Keratinocyte (primary cell): ENCODE measurements around the gene RAB11FIP5. TPM values are rescaled to one million over a fixed set of nuclear protein-coding genes. Genes with fewer than 3 reads are reported as not detected.

ENCODE experiments used
- DNase-seq: peaks from one replicate; pipeline ENCODE4 v3.0.0-alpha.2; 2011; ENCODE audit warnings: low read depth, missing footprints, low spot score
- FAIRE-seq: peaks from 2 replicates; lab custom pipeline; 2011; peaks lifted over from hg19 to GRCh38; lab: Jason Lieb, UNC
- H2AFZ ChIP-seq: 2 replicates; pipeline ENCODE4 v1.6.0; 2012; ENCODE audit warnings: low read length, control low read depth, inconsistent platforms; ENCODE audit not compliant: control insufficient read depth
- H3K27ac ChIP-seq: 2 replicates; pipeline ENCODE4 v1.5.1; 2011; ENCODE audit warnings: low read length; ENCODE audit not compliant: control insufficient read depth, insufficient read depth
- H3K27me3 ChIP-seq: 3 replicates; pipeline ENCODE4 v1.6.0; 2011; ENCODE audit warnings: low read length; ENCODE audit not compliant: control insufficient read depth, insufficient read depth; ENCODE audit errors: extremely low read depth
- H3K36me3 ChIP-seq, 2 experiments: 2 replicates in 1 of 2; 3 replicates in 1 of 2; pipeline ENCODE4 v1.5.1; 2011; ENCODE audit warnings: low read length in 2 of 2, mild to moderate bottlenecking in 1 of 2; ENCODE audit not compliant: control insufficient read depth in 2 of 2, insufficient read depth in 2 of 2; ENCODE audit errors: extremely low read depth in 1 of 2
- H3K4me1 ChIP-seq: 3 replicates; pipeline ENCODE4 v1.5.1; 2011; ENCODE audit warnings: low read length; ENCODE audit not compliant: control insufficient read depth, insufficient read depth; ENCODE audit errors: extremely low read depth
- H3K4me2 ChIP-seq: 3 replicates; pipeline ENCODE4 v1.6.0; 2011; ENCODE audit warnings: low read depth, low read length; ENCODE audit not compliant: control insufficient read depth, insufficient read depth; ENCODE audit errors: extremely low read depth
- H3K4me3 ChIP-seq, 3 experiments: fragments of 200-600 bp in 1 of 3; sonication (generic) in 1 of 3; 2 replicates in 2 of 3; 3 replicates in 1 of 3; pipeline ENCODE4 v1.5.1; 2011 to 2016; ENCODE audit warnings: low read length in 3 of 3, mild to moderate bottlenecking in 3 of 3, control low read depth in 2 of 3, inconsistent platforms in 1 of 3, low read depth in 1 of 3, mixed read lengths in 1 of 3, mixed run types in 1 of 3, moderate library complexity in 1 of 3; ENCODE audit not compliant: control insufficient read depth in 2 of 3, insufficient read depth in 2 of 3; ENCODE audit errors: extremely low read depth in 1 of 3
- H3K79me2 ChIP-seq: 2 replicates; pipeline ENCODE4 v1.6.0; 2012; ENCODE audit warnings: low read length; ENCODE audit not compliant: control insufficient read depth, insufficient read depth
- H3K9ac ChIP-seq: 3 replicates; pipeline ENCODE4 v1.6.0; 2011; ENCODE audit warnings: low read length; ENCODE audit not compliant: control insufficient read depth, insufficient read depth; ENCODE audit errors: extremely low read depth
- H3K9me1 ChIP-seq: 3 replicates; pipeline ENCODE4 v1.6.0; 2011; ENCODE audit warnings: low read length; ENCODE audit not compliant: control insufficient read depth, insufficient read depth; ENCODE audit errors: extremely low read depth
- H3K9me3 ChIP-seq: 2 replicates; pipeline ENCODE4 v1.5.1; 2012; ENCODE audit warnings: low read depth, low read length; ENCODE audit not compliant: control insufficient read depth
- H4K20me1 ChIP-seq: 3 replicates; pipeline ENCODE4 v1.6.0; 2011; ENCODE audit warnings: low read length; ENCODE audit not compliant: control insufficient read depth, insufficient read depth; ENCODE audit errors: extremely low read depth
- EZH2 ChIP-seq: IDR thresholded peaks from one replicate; pipeline ENCODE4 v1.6.1; 2012; ENCODE audit warnings: inconsistent platforms, mild to moderate bottlenecking, low read length, moderate library complexity
- dilution Hi-C: fragments of 300-500 bp; cut with MboI; formaldehyde crosslinking; loops from one replicate; pipeline ENCODE4 v1.7.0; 2020; ENCODE audit warnings: low sequenced_read_pairs; ENCODE audit not compliant: extremely low pct_ligation_motif_present
- polyA plus RNA-seq, 5 experiments: library from polyadenylated mRNA; depleted of rRNA in 3 of 5; stranded (reverse) in 3 of 5; stranded (forward) in 1 of 5; unstranded in 1 of 5; fragments of >200 nt; gene quantifications; 1 replicate in 1 of 5; 2 replicates in 3 of 5; 3 replicates in 1 of 5; pipeline versions ENCODE4 v1.2.1 to v1.2.3, GENCODE V29; 2011 to 2012; ENCODE audit warnings: missing spikeins in 2 of 5, low read depth in 1 of 5, low replicate concordance in 1 of 5
- TF ChIP-seq, protein P1 (sequence below), 3 experiments: IDR thresholded peaks in 1 of 3; conservative IDR thresholded peaks in 1 of 3; optimal IDR thresholded peaks in 1 of 3; 2 replicates in 2 of 3; 3 replicates in 1 of 3; pipeline versions ENCODE3 to v1.5.1; 2011; ENCODE audit warnings: low read length in 3 of 3, mild to moderate bottlenecking in 3 of 3, moderate library complexity in 2 of 3, control low read depth in 1 of 3, inconsistent platforms in 1 of 3; ENCODE audit not compliant: insufficient read depth in 2 of 3; ENCODE audit errors: extremely low read depth in 1 of 3

RAB11FIP5 gene
- polyA plus RNA-seq, 1 donor (not counting 4 experiments of a cell fraction or from before 2014, with no cell fraction given) = 40.1 TPM

- Histone ChIP-seq H2AFZ (no peak overlapping the region), H3K4me3 (no peak overlapping the region), H3K4me1 (peaks cover 27% of the 10 kb centered on the region), H4K20me1 (peaks cover 4% of the 10 kb centered on the region), H3K9me1 (peaks cover 20% of the 10 kb centered on the region), H3K27ac (no peak overlapping the region), H3K9ac (no peak overlapping the region), H3K27me3 (no peaks in the 10 kb centered on the region), H3K36me3 (peaks cover 17 to 21% of the 10 kb centered on the region in 2 experiments), H3K79me2 (peaks cover 90% of the 10 kb centered on the region), H3K9me3 (no peaks in the 10 kb centered on the region), H3K4me2 (no peak overlapping the region)
- TF ChIP-seq, protein P1, sequence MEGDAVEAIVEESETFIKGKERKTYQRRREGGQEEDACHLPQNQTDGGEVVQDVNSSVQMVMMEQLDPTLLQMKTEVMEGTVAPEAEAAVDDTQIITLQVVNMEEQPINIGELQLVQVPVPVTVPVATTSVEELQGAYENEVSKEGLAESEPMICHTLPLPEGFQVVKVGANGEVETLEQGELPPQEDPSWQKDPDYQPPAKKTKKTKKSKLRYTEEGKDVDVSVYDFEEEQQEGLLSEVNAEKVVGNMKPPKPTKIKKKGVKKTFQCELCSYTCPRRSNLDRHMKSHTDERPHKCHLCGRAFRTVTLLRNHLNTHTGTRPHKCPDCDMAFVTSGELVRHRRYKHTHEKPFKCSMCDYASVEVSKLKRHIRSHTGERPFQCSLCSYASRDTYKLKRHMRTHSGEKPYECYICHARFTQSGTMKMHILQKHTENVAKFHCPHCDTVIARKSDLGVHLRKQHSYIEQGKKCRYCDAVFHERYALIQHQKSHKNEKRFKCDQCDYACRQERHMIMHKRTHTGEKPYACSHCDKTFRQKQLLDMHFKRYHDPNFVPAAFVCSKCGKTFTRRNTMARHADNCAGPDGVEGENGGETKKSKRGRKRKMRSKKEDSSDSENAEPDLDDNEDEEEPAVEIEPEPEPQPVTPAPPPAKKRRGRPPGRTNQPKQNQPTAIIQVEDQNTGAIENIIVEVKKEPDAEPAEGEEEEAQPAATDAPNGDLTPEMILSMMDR (optimal IDR thresholded peaks at IDR 0.05 in 1 of 3, IDR thresholded peaks at IDR 0.05 in 1 of 3, conservative IDR thresholded peaks at IDR 0.05 in 1 of 3; ENCODE audit: extremely low read depth in 1 of 3, insufficient read depth in 2 of 3, low read length in 3 of 3) = no peak
- TF ChIP-seq EZH2 = no peak
- DNase-seq = no peak
- no peak for FAIRE-seq
- dilution Hi-C loops = no loop called here
These were observed 21.6 kb downstream of the RAB11FIP5 start for GRCh38 chr2:73091164-73091563.

- peak overlapping the region; percentile 73 for H3K4me2 ChIP-seq
- dilution Hi-C loops = no loop called here
- peak; percentile 90 for FAIRE-seq
These were observed 23.3 kb downstream of the RAB11FIP5 start for GRCh38 chr2:73089270-73090030.

More at GRCh38 chr2:73089270-73090030, 23.3 kb downstream of the RAB11FIP5 start:
- Histone ChIP-seq H3K4me3 (peak overlapping the region in 1 of 3 experiments; percentile 47), H3K9ac (peak overlapping the region; percentile 75), H2AFZ (peak overlapping the region; percentile 58), H4K20me1 (peaks cover 18% of the 10 kb centered on the region), H3K36me3 (peaks cover 23 to 25% of the 10 kb centered on the region in 2 experiments), H3K79me2 (peaks cover 89% of the 10 kb centered on the region), H3K27ac (peak overlapping the region; percentile 93), H3K9me1 (peaks cover 14% of the 10 kb centered on the region), H3K4me1 (peaks cover 32% of the 10 kb centered on the region), H3K27me3 (no peaks in the 10 kb centered on the region), H3K9me3 (no peaks in the 10 kb centered on the region)
- DNase-seq = peak; percentile 98
- TF ChIP-seq EZH2 = no peak
- TF ChIP-seq, protein P1 (optimal IDR thresholded peaks at IDR 0.05 in 1 of 3, IDR thresholded peaks at IDR 0.05 in 1 of 3, conservative IDR thresholded peaks at IDR 0.05 in 1 of 3; ENCODE audit: extremely low read depth in 1 of 3, insufficient read depth in 2 of 3, low read length in 3 of 3) = no peak
